Measurements from ENCODE around the gene PUDP. TPM values are rescaled to one million over a fixed set of nuclear protein-coding genes. Genes with fewer than 3 reads are reported as not detected.

The PUDP gene
- polyA plus RNA-seq, 1 experiment: 32.0 TPM

DNA sequence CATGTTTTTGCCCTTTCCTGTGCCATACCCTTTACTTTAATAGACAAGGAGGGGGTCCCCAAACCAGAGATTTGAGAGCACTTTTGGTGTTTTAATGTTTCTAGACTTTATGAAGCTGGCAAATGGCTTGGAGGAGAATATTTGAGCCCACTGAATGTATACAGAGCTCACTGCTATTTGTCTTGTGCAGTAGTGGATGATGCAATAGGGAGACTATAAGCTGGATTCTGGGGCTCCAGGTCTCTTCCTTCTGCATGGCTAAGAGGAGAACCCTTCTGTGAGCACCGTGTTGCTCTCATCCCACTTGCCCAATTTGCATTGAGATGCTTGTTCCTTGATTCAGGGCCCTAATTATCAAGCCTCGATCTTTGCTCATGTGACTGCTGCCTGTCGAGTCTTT is 8.9 kb upstream of the PUDP start:
- CTCF ChIA-PET: no interaction called here
- DNase-seq (ENCODE audit: low read depth, low spot score): no peak
- Histone ChIP-seq H3K9me3 (ENCODE audit: control insufficient read depth, insufficient read depth, low read length) (no peaks in the 10 kb centered on the region), H3K4me3 (ENCODE audit: low read depth, low read length) (no peak overlapping the region), H3K27me3 (ENCODE audit: control insufficient read depth, insufficient read depth, low read length) (no peaks in the 10 kb centered on the region), H3K27ac (ENCODE audit: low read depth, low read length) (no peak overlapping the region)
- TF ChIP-seq, protein P1, sequence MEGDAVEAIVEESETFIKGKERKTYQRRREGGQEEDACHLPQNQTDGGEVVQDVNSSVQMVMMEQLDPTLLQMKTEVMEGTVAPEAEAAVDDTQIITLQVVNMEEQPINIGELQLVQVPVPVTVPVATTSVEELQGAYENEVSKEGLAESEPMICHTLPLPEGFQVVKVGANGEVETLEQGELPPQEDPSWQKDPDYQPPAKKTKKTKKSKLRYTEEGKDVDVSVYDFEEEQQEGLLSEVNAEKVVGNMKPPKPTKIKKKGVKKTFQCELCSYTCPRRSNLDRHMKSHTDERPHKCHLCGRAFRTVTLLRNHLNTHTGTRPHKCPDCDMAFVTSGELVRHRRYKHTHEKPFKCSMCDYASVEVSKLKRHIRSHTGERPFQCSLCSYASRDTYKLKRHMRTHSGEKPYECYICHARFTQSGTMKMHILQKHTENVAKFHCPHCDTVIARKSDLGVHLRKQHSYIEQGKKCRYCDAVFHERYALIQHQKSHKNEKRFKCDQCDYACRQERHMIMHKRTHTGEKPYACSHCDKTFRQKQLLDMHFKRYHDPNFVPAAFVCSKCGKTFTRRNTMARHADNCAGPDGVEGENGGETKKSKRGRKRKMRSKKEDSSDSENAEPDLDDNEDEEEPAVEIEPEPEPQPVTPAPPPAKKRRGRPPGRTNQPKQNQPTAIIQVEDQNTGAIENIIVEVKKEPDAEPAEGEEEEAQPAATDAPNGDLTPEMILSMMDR (IDR thresholded peaks at IDR 0.05; ENCODE audit: low read depth, low read length): no peak
- POLR2A ChIA-PET: no interaction called here

DNA sequence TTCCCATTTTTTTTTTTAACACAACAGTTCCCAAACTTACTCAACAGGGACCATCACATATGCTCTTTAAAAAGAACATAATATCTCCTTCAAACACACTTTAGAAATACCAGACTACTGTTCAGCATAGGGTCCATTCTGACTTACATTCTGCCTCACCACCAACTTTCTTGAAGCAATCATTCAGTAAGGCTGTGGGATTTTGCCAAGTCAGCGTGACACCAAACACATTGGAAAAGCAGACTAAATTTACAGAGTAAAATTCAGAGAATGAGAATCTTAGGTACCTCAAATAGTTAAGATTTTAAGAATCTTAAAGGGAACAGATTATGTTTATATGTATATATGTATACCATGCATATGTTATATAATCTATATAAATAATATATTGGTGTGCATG is 7.2 kb upstream of the PUDP start:
- no peak for DNase-seq (ENCODE audit: low read depth, low spot score)
- Histone ChIP-seq H3K27ac (ENCODE audit: low read depth, low read length) (no peak overlapping the region), H3K4me3 (ENCODE audit: low read depth, low read length) (no peak overlapping the region), H3K27me3 (ENCODE audit: control insufficient read depth, insufficient read depth, low read length) (no peaks in the 10 kb centered on the region), H3K9me3 (ENCODE audit: control insufficient read depth, insufficient read depth, low read length) (no peaks in the 10 kb centered on the region)
- CTCF ChIA-PET: no interaction called here
- TF ChIP-seq, protein P1 (IDR thresholded peaks at IDR 0.05; ENCODE audit: low read depth, low read length): no peak
- POLR2A ChIA-PET: no interaction called here

DNA sequence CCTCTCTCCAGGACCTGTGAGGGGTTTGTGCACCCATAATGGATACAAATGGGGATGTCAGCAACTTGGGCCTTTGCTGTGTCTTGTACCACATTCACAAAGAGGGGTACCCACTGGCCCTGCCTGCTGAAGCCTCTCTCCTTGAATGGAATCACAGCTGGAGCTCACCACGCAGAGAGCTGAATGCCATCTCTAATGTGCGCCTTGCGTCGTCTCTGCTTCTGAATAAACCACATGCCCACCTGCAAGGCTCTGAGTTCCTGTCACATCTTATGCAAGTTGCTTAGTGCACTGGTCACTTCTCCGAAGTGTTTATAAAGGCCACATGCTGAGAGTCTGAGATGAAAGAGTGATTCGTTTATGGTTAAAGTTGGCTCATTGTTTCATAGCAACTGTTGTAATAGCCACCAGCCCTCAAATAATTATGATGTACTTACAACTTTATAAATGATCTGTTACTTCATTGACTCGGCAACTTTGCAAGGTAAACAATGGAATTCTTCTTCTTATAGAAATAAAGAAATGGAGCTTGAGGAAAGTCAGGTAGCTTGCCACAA is 6.2 kb upstream of the PUDP start:
- Histone ChIP-seq H3K27me3 (ENCODE audit: control insufficient read depth, insufficient read depth, low read length) (no peaks in the 10 kb centered on the region), H3K9me3 (ENCODE audit: control insufficient read depth, insufficient read depth, low read length) (no peaks in the 10 kb centered on the region), H3K4me3 (ENCODE audit: low read depth, low read length) (no peak overlapping the region), H3K27ac (ENCODE audit: low read depth, low read length) (no peak overlapping the region)
- no peak for DNase-seq (ENCODE audit: low read depth, low spot score)
- CTCF ChIA-PET: interaction anchor here (0.6 kb wide), 1 partner anchor 29 kb away, joined by 4 read pairs; no protein-coding TSS in a partner anchor
- TF ChIP-seq, protein P1 (IDR thresholded peaks at IDR 0.05; ENCODE audit: low read depth, low read length): no peak
- POLR2A ChIA-PET: no interaction called here

DNA sequence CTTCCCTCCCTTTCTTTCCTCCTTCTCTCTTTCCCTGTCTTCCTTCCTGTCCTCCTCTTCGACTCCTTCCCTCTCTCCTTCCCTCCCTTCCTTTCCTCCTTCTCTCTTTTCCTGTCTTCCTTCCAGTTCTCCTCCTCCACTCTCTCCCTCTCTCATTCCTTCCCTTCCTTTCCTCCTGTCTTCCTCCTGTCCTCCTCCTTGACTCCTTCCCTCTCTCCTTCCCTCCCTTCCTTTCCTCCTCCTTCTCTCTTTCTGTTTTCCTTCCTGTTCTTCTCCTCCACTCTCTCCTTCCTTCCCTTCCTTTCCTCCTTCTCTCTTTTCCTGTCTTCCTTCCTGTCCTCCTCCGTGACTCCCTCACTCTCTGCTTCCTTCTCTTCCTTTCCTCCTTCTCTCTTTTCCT is 5.3 kb upstream of the PUDP start:
- no peaks in the 10 kb centered on the region for H3K27me3 ChIP-seq (ENCODE audit: control insufficient read depth, insufficient read depth, low read length)

DNA sequence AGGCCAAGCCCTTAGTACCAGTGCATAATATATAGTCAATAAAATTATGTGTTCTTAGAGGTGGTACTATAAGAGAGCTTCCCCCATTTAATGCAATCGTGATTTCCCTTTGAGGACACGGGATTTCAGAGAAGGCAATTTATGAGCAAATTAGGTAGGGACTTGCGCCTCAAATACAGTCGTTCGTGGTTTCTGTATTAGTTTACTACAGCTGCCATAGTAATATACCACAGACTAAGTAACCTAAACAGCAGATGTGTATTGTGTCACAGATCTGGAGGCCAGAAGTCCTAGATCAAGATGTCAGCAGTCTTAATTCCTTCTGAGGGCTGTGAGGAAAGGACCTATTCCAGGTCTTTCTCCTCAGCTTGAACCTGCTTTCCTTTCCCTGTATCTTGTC is 1.5 kb upstream of the PUDP start:
- Histone ChIP-seq H3K9me3 (ENCODE audit: control insufficient read depth, insufficient read depth, low read length) (no peaks in the 10 kb centered on the region), H3K4me3 (ENCODE audit: low read depth, low read length) (no peak overlapping the region), H3K27ac (ENCODE audit: low read depth, low read length) (no peak overlapping the region), H3K27me3 (ENCODE audit: control insufficient read depth, insufficient read depth, low read length) (no peaks in the 10 kb centered on the region)
- TF ChIP-seq, protein P1 (IDR thresholded peaks at IDR 0.05; ENCODE audit: low read depth, low read length): no peak
- ChIA-PET POLR2A (no interaction called here), CTCF (no interaction called here)
- no peak for DNase-seq (ENCODE audit: low read depth, low spot score)

More for the DNA sequence above, 5.3 kb upstream of the PUDP start:
- TF ChIP-seq, protein P1 (IDR thresholded peaks at IDR 0.05; ENCODE audit: low read depth, low read length): no peak
- Histone ChIP-seq H3K27ac (ENCODE audit: low read depth, low read length) (no peak overlapping the region), H3K4me3 (ENCODE audit: low read depth, low read length) (no peak overlapping the region), H3K9me3 (ENCODE audit: control insufficient read depth, insufficient read depth, low read length) (no peaks in the 10 kb centered on the region)
- no peak for DNase-seq (ENCODE audit: low read depth, low spot score)
- CTCF ChIA-PET: no interaction called here
- POLR2A ChIA-PET: no interaction called here

All from AG04450 (cell line).